IMR-90 (cell line): ENCODE data around the gene CYTH4.

Experiments used
- CEBPB ChIP-seq: IDR thresholded peaks from 2 replicates; pipeline ENCODE4 v1.6.1; 2012; ENCODE audit warnings: low read depth, low read length, improper control_type of control experiment
- FOS ChIP-seq: fragments of 150-350 bp; IDR thresholded peaks from 2 replicates; pipeline ENCODE4 v1.6.1; 2016; ENCODE audit warnings: low read depth, low read length
- MXI1 ChIP-seq: IDR thresholded peaks from 2 replicates; pipeline ENCODE4 v1.6.1; 2012; ENCODE audit warnings: low read depth, mild to moderate bottlenecking, low read length, moderate library complexity, borderline replicate concordance
- NFE2L2 ChIP-seq: fragments of 150-350 bp; IDR thresholded peaks from 2 replicates; pipeline ENCODE4 v1.6.1; 2016; ENCODE audit warnings: low read depth, mild to moderate bottlenecking, low read length
- POLR2A ChIP-seq: IDR thresholded peaks from 2 replicates; pipeline ENCODE4 v1.6.1; 2012; ENCODE audit warnings: mild to moderate bottlenecking, low read depth, low read length
- SMC3 ChIP-seq: fragments of 150-350 bp; IDR thresholded peaks from 2 replicates; pipeline ENCODE4 v1.6.1; 2016; ENCODE audit warnings: low read depth, mild to moderate bottlenecking, antibody characterized with exemption, low read length, moderate library complexity
- TF ChIP-seq, protein P1 (sequence below): conservative IDR thresholded peaks from 2 replicates; pipeline ENCODE4 v1.5.1; 2012; ENCODE audit warnings: mild to moderate bottlenecking, low read depth, low read length, improper control_type of control experiment
- TF ChIP-seq, protein P2 (sequence below): fragments of 150-350 bp; IDR thresholded peaks from 2 replicates; pipeline ENCODE4 v1.6.1; 2016; ENCODE audit warnings: low read depth, mild to moderate bottlenecking, low read length, moderate library complexity, borderline replicate concordance

DNA sequence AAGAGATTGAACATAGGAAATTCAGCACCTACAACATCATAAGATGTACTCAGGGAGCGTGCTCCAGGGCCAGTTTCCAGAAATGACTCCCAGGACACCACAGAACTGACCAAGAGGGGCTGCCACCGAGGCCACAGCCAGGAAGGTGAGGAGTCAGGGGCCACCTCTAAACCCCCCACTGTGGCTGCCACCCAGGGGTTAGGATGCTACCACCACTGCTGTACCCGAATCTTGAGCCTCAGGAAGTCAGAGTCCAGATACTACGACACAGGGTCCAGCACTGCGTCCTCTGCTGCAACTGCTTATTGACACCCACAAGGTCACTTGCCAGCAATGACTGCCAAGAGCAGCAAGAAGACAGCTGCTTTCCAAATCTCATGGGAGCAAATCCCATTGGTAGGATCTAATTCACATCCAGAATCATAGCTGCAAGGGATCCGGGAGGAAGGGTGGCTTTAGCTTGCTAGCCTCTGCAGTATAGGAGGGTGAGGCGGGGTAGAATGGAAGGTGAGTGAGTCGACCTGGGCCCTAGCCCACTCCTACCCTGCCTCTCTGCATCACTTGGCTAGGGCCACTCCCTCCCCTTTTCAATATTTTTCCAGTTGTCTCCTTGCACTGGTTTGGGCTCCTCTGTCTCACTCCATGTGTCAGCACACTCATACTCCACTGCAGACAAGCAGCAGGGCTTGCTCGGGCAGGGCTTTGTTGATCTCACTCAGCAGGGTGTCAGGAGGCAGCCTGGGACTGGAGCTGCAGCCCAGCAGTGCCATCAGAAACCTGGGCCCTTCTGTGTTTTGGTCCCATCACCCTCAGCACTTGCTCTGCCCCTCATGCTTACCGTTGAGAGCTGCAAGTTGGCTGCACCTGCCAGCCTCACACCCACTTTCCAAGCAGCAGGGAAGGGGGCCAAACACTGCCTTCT, 18.1 kb upstream of the CYTH4 start:
- no peak for TF ChIP-seq SMC3
- no peak for TF ChIP-seq FOS
- TF ChIP-seq CEBPB, result no peak
- TF ChIP-seq, protein P1, sequence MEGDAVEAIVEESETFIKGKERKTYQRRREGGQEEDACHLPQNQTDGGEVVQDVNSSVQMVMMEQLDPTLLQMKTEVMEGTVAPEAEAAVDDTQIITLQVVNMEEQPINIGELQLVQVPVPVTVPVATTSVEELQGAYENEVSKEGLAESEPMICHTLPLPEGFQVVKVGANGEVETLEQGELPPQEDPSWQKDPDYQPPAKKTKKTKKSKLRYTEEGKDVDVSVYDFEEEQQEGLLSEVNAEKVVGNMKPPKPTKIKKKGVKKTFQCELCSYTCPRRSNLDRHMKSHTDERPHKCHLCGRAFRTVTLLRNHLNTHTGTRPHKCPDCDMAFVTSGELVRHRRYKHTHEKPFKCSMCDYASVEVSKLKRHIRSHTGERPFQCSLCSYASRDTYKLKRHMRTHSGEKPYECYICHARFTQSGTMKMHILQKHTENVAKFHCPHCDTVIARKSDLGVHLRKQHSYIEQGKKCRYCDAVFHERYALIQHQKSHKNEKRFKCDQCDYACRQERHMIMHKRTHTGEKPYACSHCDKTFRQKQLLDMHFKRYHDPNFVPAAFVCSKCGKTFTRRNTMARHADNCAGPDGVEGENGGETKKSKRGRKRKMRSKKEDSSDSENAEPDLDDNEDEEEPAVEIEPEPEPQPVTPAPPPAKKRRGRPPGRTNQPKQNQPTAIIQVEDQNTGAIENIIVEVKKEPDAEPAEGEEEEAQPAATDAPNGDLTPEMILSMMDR, result no peak
- no peak for TF ChIP-seq POLR2A
- TF ChIP-seq, protein P2, sequence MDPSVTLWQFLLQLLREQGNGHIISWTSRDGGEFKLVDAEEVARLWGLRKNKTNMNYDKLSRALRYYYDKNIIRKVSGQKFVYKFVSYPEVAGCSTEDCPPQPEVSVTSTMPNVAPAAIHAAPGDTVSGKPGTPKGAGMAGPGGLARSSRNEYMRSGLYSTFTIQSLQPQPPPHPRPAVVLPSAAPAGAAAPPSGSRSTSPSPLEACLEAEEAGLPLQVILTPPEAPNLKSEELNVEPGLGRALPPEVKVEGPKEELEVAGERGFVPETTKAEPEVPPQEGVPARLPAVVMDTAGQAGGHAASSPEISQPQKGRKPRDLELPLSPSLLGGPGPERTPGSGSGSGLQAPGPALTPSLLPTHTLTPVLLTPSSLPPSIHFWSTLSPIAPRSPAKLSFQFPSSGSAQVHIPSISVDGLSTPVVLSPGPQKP, result no peak
- TF ChIP-seq NFE2L2, result no peak
- TF ChIP-seq MXI1, result no peak
